Measurements from ENCODE around the gene HNRNPU.
A peak's percentile ranks its signal among the peaks of the same experiment; 100 is the strongest.

Gene HNRNPU

GRCh38 chr1:244864253-244865027, at the start of gene HNRNPU:
Gene HNRNPU, minus strand, starts transcription at chr1:244864543. Its CDS starts 236 bp downstream, at chr1:244864307.
- DNase-seq (ENCODE audit: low read depth): peak; percentile 98

- no peak for DNase-seq (ENCODE audit: low read depth)
These were observed 49.5 kb upstream of the HNRNPU start for GRCh38 chr1:244913806-244914205.

- DNase-seq (ENCODE audit: low read depth): no peak
These were observed 39.8 kb upstream of the HNRNPU start for GRCh38 chr1:244904119-244904518.

GRCh38 chr1:244901400-244902015, 37.2 kb upstream of the HNRNPU start:
- DNase-seq (ENCODE audit: low read depth): no peak

- no peak for DNase-seq (ENCODE audit: low read depth)
These were observed 33.3 kb upstream of the HNRNPU start for GRCh38 chr1:244897476-244898254.

- DNase-seq (ENCODE audit: low read depth): no peak
These were observed 32.2 kb upstream of the HNRNPU start for GRCh38 chr1:244896550-244896949.

- no peak for DNase-seq (ENCODE audit: low read depth)
These were observed 29.5 kb upstream of the HNRNPU start for GRCh38 chr1:244893836-244894235.

- DNase-seq (ENCODE audit: low read depth): no peak
These were observed 22.9 kb upstream of the HNRNPU start for GRCh38 chr1:244887281-244887680.

GRCh38 chr1:244881552-244882280, 17.4 kb upstream of the HNRNPU start:
- DNase-seq (ENCODE audit: low read depth): no peak

- DNase-seq (ENCODE audit: low read depth): no peak
These were observed 14.3 kb upstream of the HNRNPU start for GRCh38 chr1:244878681-244879080.

- DNase-seq (ENCODE audit: low read depth): no peak
These were observed 12.0 kb upstream of the HNRNPU start for GRCh38 chr1:244876228-244876910.

GRCh38 chr1:244874974-244875579, 10.7 kb upstream of the HNRNPU start:
- no peak for DNase-seq (ENCODE audit: low read depth)

GRCh38 chr1:244869950-244870349, 5.6 kb upstream of the HNRNPU start:
- DNase-seq (ENCODE audit: low read depth): no peak

GRCh38 chr1:244869364-244869827, 5.1 kb upstream of the HNRNPU start:
- DNase-seq (ENCODE audit: low read depth): no peak

GRCh38 chr1:244868484-244869363, 4.4 kb upstream of the HNRNPU start:
- no peak for DNase-seq (ENCODE audit: low read depth)

- DNase-seq (ENCODE audit: low read depth): no peak
These were observed 2.0 kb upstream of the HNRNPU start for GRCh38 chr1:244866355-244866754.

GRCh38 chr1:244865820-244866219, 1.5 kb upstream of the HNRNPU start:
- DNase-seq (ENCODE audit: low read depth): no peak

- DNase-seq (ENCODE audit: low read depth): no peak
These were observed 657 bp upstream of the HNRNPU start for GRCh38 chr1:244865028-244865371.

- DNase-seq (ENCODE audit: low read depth): peak; percentile 20
These were observed 671 bp downstream of the HNRNPU start for GRCh38 chr1:244863491-244864252.

All from activated T-cell treated with anti-CD3 and anti-CD28 coated beads for 48 hours (primary cell).